ENCODE data around the gene CFB.

DNA sequence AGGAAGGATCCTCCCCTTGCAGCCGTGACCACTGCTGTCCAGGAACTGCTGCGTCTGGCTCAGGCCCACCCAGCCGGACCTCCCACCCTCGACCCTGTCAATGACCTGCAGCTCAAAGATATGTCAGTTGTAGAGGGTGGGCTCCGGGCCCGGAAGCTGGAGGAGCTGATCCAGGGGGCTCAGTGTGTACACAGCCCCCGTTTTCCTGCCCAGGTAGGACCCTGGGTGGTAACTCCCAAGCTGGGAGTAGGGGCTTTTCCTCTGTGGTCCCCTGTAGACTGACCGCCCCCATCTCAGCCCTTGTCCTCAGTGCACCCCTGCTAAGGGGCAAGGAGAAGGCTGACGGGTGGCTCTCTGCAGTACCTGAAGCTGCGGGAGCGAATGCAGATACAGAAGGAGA lies 22.4 kb downstream of the CFB start:
- TF ChIP-seq REST (IDR thresholded peaks at IDR 0.05; ENCODE audit: insufficient replicate concordance, low read depth) (no peak), GABPA (IDR thresholded peaks at IDR 0.05; ENCODE audit: low read depth) (no peak), POLR2AphosphoS5 (IDR thresholded peaks at IDR 0.05; ENCODE audit: low read depth) (no peak)
- TF ChIP-seq, protein P1, sequence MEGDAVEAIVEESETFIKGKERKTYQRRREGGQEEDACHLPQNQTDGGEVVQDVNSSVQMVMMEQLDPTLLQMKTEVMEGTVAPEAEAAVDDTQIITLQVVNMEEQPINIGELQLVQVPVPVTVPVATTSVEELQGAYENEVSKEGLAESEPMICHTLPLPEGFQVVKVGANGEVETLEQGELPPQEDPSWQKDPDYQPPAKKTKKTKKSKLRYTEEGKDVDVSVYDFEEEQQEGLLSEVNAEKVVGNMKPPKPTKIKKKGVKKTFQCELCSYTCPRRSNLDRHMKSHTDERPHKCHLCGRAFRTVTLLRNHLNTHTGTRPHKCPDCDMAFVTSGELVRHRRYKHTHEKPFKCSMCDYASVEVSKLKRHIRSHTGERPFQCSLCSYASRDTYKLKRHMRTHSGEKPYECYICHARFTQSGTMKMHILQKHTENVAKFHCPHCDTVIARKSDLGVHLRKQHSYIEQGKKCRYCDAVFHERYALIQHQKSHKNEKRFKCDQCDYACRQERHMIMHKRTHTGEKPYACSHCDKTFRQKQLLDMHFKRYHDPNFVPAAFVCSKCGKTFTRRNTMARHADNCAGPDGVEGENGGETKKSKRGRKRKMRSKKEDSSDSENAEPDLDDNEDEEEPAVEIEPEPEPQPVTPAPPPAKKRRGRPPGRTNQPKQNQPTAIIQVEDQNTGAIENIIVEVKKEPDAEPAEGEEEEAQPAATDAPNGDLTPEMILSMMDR (IDR thresholded peaks at IDR 0.05; ENCODE audit: insufficient read depth, low read length), result no peak

All from HL-60 (cell line).